ENCODE results near the gene MEIS1.

Gene MEIS1

GRCh38 chr2:66447677-66448076, 12.8 kb downstream of the MEIS1 start:
- Histone ChIP-seq H3K4me1 (ENCODE audit: control insufficient read depth, insufficient read depth, low read length) (no peaks in the 10 kb centered on the region), H3K4me3 (ENCODE audit: low read length) (no peak overlapping the region)

DNA sequence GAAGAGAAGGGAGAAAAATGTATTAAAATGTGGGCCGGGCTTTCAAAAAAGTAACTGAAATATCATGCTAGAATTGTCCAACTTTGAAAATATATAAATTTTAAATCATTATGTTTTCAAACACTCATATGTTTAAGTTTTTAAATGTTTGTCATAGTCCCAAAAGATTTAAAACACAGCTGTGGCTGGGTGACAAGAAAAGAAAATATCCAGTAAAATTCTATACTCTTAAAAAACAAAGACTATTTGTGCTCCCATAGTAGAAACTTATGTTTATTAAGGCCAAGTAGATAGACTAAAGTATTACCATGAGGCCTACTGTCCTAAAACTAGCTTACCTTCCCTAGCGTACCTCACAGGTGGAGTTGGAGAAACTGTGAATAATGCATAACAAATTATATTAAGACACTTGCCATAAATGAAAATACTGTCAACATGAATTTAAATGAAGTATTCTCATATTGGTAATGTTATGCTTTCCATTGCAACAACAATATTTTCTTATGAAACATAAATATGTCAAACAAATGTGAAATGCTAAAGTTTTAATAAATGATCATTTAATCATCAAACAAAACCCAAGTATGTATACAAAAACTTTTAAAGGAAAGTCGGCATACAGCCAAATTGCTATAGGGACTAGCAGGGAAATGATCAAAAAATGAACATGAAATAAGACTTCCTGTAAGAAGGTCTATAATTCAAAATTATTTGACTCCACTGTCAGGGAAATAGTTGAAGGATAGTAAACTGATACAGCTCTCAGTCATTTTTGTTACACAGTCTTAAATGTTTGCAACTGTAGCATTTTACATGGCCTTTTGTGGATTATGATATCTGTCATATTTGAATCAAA, 13.4 kb downstream of the MEIS1 start:
- H3K4me2 ChIP-seq (ENCODE audit: low read length) = no peak overlapping the region
- peaks cover 15% of the 10 kb centered on the region for H3K36me3 ChIP-seq (ENCODE audit: insufficient read depth, low read length)
- no peak overlapping the region for H3K9ac ChIP-seq (ENCODE audit: low read depth, low read length)
- H3K27me3 ChIP-seq (ENCODE audit: control insufficient read depth, insufficient read depth, low read length) = no peaks in the 10 kb centered on the region
- H3K4me1 ChIP-seq (ENCODE audit: control insufficient read depth, insufficient read depth, low read length) = no peaks in the 10 kb centered on the region
- no peaks in the 10 kb centered on the region for H3K9me3 ChIP-seq (replicated peaks; ENCODE audit: low read length)
- H3K4me3 ChIP-seq (ENCODE audit: low read length) = no peak overlapping the region

More at GRCh38 chr2:66447677-66448076, 12.8 kb downstream of the MEIS1 start:
- Histone ChIP-seq H3K27me3 (ENCODE audit: control insufficient read depth, insufficient read depth, low read length) (no peaks in the 10 kb centered on the region), H3K4me2 (ENCODE audit: low read length) (no peak overlapping the region), H3K9ac (ENCODE audit: low read depth, low read length) (no peak overlapping the region), H3K36me3 (ENCODE audit: insufficient read depth, low read length) (peaks cover 22% of the 10 kb centered on the region), H3K9me3 (replicated peaks; ENCODE audit: low read length) (no peaks in the 10 kb centered on the region)

DNA sequence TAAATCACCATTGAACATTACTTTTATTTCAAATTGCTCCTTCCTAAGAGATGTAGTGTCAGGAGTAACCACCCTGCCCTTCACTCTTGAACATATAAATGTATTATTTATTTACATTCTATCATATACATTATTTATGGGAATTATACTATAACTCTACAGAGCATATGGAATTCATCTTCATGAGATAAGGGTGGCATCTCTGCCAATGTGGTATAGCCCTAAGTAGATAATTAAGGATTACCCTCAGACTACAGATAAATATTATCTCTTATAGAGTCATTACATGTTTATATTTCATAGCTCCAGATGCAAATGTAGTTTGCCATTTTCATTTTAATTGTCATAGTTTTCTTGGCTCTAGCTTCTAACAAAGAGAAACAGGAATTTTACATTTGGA, 17.3 kb downstream of the MEIS1 start:
- Histone ChIP-seq H3K36me3 (ENCODE audit: insufficient read depth, low read length) (no peaks in the 10 kb centered on the region), H3K4me3 (ENCODE audit: low read length) (no peak overlapping the region), H3K9me3 (replicated peaks; ENCODE audit: low read length) (no peaks in the 10 kb centered on the region), H3K9ac (ENCODE audit: low read depth, low read length) (no peak overlapping the region), H3K4me2 (ENCODE audit: low read length) (no peak overlapping the region), H3K27me3 (ENCODE audit: control insufficient read depth, insufficient read depth, low read length) (no peaks in the 10 kb centered on the region), H3K4me1 (ENCODE audit: control insufficient read depth, insufficient read depth, low read length) (no peaks in the 10 kb centered on the region)

- Histone ChIP-seq H3K27me3 (ENCODE audit: control insufficient read depth, insufficient read depth, low read length) (no peaks in the 10 kb centered on the region), H3K4me3 (ENCODE audit: low read length) (no peak overlapping the region), H3K9ac (ENCODE audit: low read depth, low read length) (no peak overlapping the region), H3K36me3 (ENCODE audit: insufficient read depth, low read length) (no peaks in the 10 kb centered on the region), H3K4me2 (ENCODE audit: low read length) (no peak overlapping the region), H3K4me1 (ENCODE audit: control insufficient read depth, insufficient read depth, low read length) (no peaks in the 10 kb centered on the region), H3K9me3 (replicated peaks; ENCODE audit: low read length) (no peaks in the 10 kb centered on the region)
Observed at GRCh38 chr2:66452917-66453316, 18.0 kb downstream of the MEIS1 start.

DNA sequence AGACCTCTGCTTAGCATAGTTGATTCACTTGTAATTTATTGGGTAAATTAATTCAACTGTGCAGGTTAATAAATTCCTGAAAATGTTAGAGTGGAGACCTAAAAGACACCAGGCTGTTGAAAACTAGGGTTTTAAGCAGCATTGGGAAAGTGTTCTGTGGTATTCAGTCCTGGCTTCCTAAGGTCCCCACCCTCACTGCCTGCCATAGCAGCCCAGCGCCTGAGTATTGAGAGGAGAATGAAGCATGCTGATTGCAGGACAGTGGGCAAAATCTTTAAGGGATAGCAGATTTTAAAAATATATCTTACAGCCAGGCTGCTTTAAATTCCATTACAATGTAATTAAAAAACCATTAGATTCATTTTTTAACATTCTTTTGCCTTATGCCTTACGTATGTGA, 20.6 kb downstream of the MEIS1 start:
- Histone ChIP-seq H3K9me3 (replicated peaks; ENCODE audit: low read length) (no peaks in the 10 kb centered on the region), H3K4me1 (ENCODE audit: control insufficient read depth, insufficient read depth, low read length) (no peaks in the 10 kb centered on the region), H3K4me3 (ENCODE audit: low read length) (no peak overlapping the region), H3K36me3 (ENCODE audit: insufficient read depth, low read length) (no peaks in the 10 kb centered on the region), H3K9ac (ENCODE audit: low read depth, low read length) (no peak overlapping the region), H3K27me3 (ENCODE audit: control insufficient read depth, insufficient read depth, low read length) (no peaks in the 10 kb centered on the region), H3K4me2 (ENCODE audit: low read length) (no peak overlapping the region)

GRCh38 chr2:66456183-66457041, 21.5 kb downstream of the MEIS1 start:
- no peak overlapping the region for H3K4me2 ChIP-seq (ENCODE audit: low read length)
- no peak overlapping the region for H3K4me3 ChIP-seq (ENCODE audit: low read length)
- no peaks in the 10 kb centered on the region for H3K9me3 ChIP-seq (replicated peaks; ENCODE audit: low read length)
- H3K9ac ChIP-seq (ENCODE audit: low read depth, low read length) = no peak overlapping the region
- no peaks in the 10 kb centered on the region for H3K27me3 ChIP-seq (ENCODE audit: control insufficient read depth, insufficient read depth, low read length)
- no peaks in the 10 kb centered on the region for H3K4me1 ChIP-seq (ENCODE audit: control insufficient read depth, insufficient read depth, low read length)
- no peaks in the 10 kb centered on the region for H3K36me3 ChIP-seq (ENCODE audit: insufficient read depth, low read length)

DNA sequence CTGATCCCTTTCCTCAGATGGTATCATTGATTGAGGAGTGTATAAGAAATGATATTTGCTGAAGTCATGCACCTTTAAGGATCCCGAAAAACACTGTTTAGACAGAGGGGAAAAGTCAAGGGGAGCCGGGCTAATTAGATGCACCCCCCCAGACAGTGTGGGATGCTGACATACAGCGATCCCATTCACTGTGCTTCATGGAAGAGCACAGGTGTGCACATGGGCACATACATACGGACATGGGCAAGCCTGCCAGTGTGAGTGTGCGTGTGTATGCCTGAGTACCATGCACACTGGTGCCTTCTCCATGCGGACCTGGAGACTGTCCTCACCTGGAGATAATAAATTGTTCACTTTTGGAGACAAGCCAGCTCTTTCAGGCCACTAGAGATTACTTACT, 22.6 kb downstream of the MEIS1 start:
- H3K4me1 ChIP-seq (ENCODE audit: control insufficient read depth, insufficient read depth, low read length) = no peaks in the 10 kb centered on the region
- no peaks in the 10 kb centered on the region for H3K36me3 ChIP-seq (ENCODE audit: insufficient read depth, low read length)
- H3K9ac ChIP-seq (ENCODE audit: low read depth, low read length) = no peak overlapping the region
- no peaks in the 10 kb centered on the region for H3K9me3 ChIP-seq (replicated peaks; ENCODE audit: low read length)
- H3K4me3 ChIP-seq (ENCODE audit: low read length) = no peak overlapping the region
- H3K27me3 ChIP-seq (ENCODE audit: control insufficient read depth, insufficient read depth, low read length) = no peaks in the 10 kb centered on the region
- H3K4me2 ChIP-seq (ENCODE audit: low read length) = no peak overlapping the region

- Histone ChIP-seq H3K36me3 (ENCODE audit: insufficient read depth, low read length) (no peaks in the 10 kb centered on the region), H3K4me1 (ENCODE audit: control insufficient read depth, insufficient read depth, low read length) (no peaks in the 10 kb centered on the region), H3K9ac (ENCODE audit: low read depth, low read length) (no peak overlapping the region), H3K9me3 (replicated peaks; ENCODE audit: low read length) (no peaks in the 10 kb centered on the region), H3K4me2 (ENCODE audit: low read length) (no peak overlapping the region), H3K4me3 (ENCODE audit: low read length) (no peak overlapping the region), H3K27me3 (ENCODE audit: control insufficient read depth, insufficient read depth, low read length) (no peaks in the 10 kb centered on the region)
Observed at GRCh38 chr2:66460031-66460430, 25.1 kb downstream of the MEIS1 start.

GRCh38 chr2:66461001-66461663, 26.2 kb downstream of the MEIS1 start:
- H3K4me3 ChIP-seq (ENCODE audit: low read length) = no peak overlapping the region
- no peaks in the 10 kb centered on the region for H3K36me3 ChIP-seq (ENCODE audit: insufficient read depth, low read length)
- H3K9ac ChIP-seq (ENCODE audit: low read depth, low read length) = no peak overlapping the region
- no peaks in the 10 kb centered on the region for H3K4me1 ChIP-seq (ENCODE audit: control insufficient read depth, insufficient read depth, low read length)
- H3K9me3 ChIP-seq (replicated peaks; ENCODE audit: low read length) = no peaks in the 10 kb centered on the region
- H3K27me3 ChIP-seq (ENCODE audit: control insufficient read depth, insufficient read depth, low read length) = no peaks in the 10 kb centered on the region
- H3K4me2 ChIP-seq (ENCODE audit: low read length) = no peak overlapping the region

GRCh38 chr2:66461664-66462500, 27.0 kb downstream of the MEIS1 start:
- Histone ChIP-seq H3K4me3 (ENCODE audit: low read length) (no peak overlapping the region), H3K36me3 (ENCODE audit: insufficient read depth, low read length) (no peaks in the 10 kb centered on the region)

GRCh38 chr2:66462501-66462825, 27.5 kb downstream of the MEIS1 start:
- H3K9me3 ChIP-seq (replicated peaks; ENCODE audit: low read length) = no peaks in the 10 kb centered on the region
- H3K4me2 ChIP-seq (ENCODE audit: low read length) = no peak overlapping the region
- H3K36me3 ChIP-seq (ENCODE audit: insufficient read depth, low read length) = no peaks in the 10 kb centered on the region
- H3K27me3 ChIP-seq (ENCODE audit: control insufficient read depth, insufficient read depth, low read length) = no peaks in the 10 kb centered on the region
- H3K4me1 ChIP-seq (ENCODE audit: control insufficient read depth, insufficient read depth, low read length) = no peaks in the 10 kb centered on the region
- no peak overlapping the region for H3K9ac ChIP-seq (ENCODE audit: low read depth, low read length)
- H3K4me3 ChIP-seq (ENCODE audit: low read length) = no peak overlapping the region

More at GRCh38 chr2:66461664-66462500, 27.0 kb downstream of the MEIS1 start:
- Histone ChIP-seq H3K9ac (ENCODE audit: low read depth, low read length) (no peak overlapping the region), H3K9me3 (replicated peaks; ENCODE audit: low read length) (no peaks in the 10 kb centered on the region), H3K4me2 (ENCODE audit: low read length) (no peak overlapping the region), H3K27me3 (ENCODE audit: control insufficient read depth, insufficient read depth, low read length) (no peaks in the 10 kb centered on the region), H3K4me1 (ENCODE audit: control insufficient read depth, insufficient read depth, low read length) (no peaks in the 10 kb centered on the region)

Data from skeletal muscle satellite cell (primary cell).